HG02840 (cell line): Measurements from ENCODE around the gene KRT7.

Source experiments
- ATAC-seq: cut with Tn5 transposase; IDR thresholded peaks from one replicate; pipeline ENCODE4 v1.9.1; 2021; ENCODE audit warnings: mild to moderate bottlenecking, moderate library complexity, moderate number of reproducible peaks; ENCODE audit not compliant: unreplicated experiment, low FRiP score

KRT7 gene

DNA sequence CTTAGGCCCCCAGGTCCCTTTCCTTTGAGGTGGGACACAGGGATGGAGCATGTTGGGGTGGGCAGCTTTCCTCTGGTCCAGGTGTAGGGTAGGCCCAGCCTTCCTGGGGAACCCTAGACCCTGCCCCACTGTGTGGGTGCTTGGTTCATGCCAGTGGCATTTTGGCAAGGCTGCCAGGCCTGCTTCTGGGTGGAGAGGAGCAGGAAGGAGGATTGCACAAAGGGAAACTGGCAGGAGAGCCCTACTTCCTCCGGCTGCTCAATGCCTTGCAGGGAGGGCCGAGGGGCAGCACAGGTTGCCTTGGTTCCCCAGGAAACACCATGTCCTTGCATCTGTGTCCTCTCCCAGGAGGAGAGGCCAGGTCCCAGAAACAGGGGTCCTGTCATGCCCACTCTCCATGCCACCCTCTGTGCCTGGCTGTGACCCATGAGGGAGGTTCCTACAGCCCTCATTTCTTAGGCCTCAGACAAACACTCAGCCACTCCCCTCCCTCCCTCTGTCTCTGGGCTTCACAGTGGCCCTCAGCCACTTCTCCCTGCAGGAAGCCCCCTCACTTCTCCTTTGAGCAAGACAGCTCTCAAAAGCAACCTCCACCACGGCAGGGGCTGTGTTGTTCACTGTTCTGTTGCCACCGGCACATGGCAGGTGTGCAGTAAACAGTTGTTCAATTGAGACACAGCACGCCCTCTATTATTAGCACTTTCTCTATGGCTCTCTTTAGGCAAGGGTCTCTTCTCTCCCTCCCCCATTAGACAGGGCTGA lies 34.4 kb upstream of the KRT7 start:
- no peak for ATAC-seq

DNA sequence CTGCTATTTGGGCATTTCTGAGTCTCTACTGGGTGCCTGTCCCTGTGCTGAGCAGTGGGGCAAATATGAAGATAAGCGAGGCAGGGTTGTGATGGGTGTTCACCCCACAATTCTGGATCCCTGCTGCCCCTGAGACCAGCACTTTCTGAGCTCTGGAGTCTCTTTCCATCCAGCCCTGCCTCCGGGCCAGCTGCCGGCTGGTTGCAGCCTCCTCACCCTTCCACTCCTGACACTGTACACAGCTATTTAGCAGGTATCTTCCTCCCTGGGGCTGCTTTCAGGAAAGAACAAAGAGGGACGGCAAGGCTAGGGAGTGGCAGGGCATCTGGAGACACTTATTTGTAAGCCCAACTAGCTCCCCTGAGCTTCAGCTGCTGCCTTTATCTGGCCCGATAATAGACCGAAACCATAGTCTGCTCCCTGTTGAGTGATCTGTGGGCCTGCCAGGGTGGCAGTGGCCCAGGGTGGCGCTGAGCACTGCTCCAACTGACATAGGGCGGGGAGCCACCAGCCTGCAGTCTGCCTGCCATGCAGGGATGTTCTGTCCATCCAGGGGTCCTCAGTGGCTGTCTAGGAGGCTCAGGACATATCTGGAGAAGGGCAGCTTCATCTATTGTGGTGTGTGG lies 33.6 kb upstream of the KRT7 start:
- ATAC-seq, result no peak

DNA sequence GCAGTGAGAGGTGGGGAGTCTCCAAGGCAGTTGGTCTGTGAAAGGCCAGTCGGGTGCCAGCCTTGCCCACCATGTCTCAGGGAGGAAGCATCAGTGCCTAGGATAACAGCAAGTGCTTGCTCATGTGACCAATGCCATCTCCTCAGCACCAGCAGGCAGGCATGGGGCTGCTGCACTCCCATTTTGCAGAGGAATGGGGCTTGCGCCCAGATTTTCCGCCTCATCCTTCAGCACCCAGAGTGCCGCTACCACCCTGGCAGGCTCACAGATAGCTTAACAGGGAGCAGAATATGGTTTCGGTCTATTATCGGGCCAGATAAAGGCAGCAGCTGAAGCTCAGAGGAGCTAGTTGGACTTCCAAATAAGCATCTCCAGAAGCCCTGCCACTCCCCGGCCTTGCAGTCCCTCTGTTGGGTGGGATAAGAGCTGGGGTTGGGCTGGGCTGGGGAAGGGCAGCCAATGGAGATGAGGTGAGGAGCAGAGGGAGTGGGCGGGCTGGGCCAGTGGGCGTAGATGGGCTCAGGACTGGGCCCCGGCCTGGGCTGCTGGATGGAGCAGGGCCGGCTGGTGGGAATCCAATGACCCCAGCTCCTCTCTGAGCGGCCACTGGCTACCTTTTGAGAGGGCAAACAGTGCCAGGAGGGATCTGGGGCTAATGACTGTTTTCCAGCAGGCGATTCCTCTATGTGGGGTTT lies 32.8 kb upstream of the KRT7 start:
- no peak for ATAC-seq

DNA sequence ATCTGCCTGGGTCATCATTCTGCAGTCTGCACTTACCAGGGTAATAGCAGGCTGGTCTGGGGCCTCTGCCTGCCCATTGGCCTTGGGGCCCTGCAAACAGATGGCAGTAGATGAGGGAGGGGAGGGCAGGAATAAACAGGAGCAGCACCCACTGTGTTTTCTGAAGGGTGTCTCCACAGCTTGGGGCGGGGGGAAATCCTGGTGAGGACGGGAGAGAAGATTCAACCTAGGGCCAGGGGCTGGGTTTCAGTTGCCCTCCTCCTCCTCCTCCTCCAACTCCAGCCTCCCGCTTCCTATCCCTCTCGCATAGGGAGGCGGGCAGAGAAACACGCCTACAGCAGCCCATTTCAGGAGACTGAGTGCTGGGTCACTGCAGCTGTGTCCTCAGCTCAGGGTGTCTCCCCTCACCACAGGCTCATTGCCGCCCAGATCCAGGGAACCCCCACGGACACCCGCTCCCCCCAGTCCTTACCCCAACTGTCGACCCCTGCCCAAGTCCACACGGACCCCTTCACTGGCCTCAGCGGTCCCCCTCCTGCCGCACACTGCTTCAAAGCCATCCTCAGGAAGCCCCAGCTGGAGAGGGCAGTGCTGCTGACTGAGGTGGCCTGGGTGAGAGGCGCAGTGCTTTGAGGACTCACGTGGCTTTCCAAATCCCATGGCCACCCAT lies 32.1 kb upstream of the KRT7 start:
- ATAC-seq, result no peak

- no peak for ATAC-seq
Measured at GRCh38 chr12:52201451-52201839, 31.6 kb upstream of the KRT7 start.

DNA sequence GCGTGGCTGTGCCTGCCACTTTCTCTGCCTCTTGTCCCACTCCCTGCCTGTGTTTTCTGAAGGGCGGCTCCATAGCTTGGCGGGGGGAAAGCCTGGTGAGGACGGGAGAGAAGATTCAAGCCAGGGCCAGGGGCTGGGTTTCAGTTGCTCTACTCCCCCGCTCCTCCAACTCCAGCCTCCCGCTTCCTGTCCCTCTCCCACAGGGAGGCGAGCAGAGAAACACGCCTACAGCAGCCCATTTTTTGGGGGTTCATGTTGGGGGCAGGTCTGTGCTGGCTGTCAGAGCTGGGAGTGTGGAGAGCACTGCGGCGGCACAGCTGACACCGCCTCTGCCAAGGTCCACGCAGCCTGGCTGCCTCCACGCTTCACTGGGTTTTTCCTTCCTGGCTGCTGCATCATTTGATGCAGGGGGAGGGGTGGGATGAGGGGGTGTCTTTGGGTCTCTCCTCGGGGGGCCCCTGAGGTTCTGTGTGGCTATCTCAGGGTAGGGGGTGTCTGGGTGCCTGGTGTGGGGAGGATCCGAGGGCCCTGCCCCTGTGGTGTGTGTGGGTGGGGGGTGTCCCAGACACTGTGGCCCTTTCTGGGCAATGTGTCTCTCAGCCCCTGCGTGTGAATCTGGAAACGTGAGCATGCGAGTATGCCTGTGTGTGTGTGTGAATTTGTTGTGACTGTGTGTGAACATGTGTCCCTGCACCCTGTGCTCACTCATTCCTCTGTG lies 30.5 kb upstream of the KRT7 start:
- no peak for ATAC-seq

DNA sequence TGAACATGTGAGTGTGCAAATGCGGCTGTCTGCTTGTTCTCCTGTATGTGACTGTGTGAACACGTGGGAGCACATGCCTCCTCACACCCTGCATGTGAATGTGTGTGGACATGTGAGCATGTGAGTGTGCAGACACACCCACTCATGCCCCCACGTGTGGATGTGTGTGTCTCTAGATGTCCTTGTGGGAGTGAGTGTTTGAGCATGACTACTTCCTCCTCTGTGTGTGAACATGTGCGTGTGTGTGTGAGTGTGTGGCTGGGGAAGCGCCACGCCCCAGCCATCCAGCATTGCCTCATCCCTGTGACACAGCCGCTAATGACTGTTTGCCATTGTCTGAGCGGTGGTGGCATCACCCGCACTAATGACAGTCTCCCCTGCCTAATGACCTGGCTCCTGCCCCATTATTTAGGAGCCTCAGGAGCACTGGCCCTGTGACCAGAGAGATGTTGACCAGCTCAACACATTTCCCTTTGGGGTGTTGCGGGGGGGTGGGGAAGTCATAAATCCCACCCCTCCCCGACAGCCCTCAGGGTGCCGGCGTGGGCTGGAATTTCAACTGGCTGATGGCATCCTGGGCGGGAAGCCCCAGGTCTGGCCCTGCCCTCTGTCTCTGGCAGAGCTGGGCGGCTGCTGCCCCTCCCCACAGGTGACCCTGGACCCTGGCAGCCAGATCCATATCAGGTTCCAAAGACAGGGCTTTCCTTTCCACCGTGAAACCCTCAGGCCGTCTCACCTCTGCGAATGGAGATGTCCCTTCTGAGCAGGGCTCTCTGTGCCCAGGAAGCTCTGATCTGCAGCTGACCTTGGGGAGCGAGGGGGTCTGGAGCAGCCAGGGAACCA lies 29.7 kb upstream of the KRT7 start:
- ATAC-seq, result no peak

- ATAC-seq, result no peak
Measured at GRCh38 chr12:52204095-52204930, 28.7 kb upstream of the KRT7 start.

GRCh38 chr12:52204931-52205505 lies 28.0 kb upstream of the KRT7 start:
- ATAC-seq, result no peak

GRCh38 chr12:52205612-52206303 lies 27.3 kb upstream of the KRT7 start:
- no peak for ATAC-seq

- no peak for ATAC-seq
Measured at GRCh38 chr12:52206304-52207040, 26.6 kb upstream of the KRT7 start.

DNA sequence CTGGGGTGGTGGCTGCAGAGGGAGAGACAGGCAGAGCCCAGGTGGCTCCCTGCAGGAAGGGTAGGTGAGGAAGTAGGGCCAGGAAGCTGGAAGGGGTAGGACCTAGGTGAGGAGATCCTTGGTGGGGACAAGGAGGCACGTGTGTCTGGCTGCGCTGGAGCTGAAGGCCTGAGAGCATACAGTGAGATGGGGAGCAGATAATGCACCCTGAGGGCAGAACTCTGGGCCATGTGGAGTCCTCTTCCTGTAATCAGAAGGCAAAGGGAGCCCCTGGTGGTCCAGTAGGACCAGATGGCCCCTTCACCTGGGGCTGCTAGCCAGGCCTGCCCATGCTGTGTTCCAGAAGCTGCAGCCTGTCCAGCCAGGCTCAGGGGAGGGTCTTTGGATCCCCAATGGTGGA lies 25.9 kb upstream of the KRT7 start:
- no peak for ATAC-seq

DNA sequence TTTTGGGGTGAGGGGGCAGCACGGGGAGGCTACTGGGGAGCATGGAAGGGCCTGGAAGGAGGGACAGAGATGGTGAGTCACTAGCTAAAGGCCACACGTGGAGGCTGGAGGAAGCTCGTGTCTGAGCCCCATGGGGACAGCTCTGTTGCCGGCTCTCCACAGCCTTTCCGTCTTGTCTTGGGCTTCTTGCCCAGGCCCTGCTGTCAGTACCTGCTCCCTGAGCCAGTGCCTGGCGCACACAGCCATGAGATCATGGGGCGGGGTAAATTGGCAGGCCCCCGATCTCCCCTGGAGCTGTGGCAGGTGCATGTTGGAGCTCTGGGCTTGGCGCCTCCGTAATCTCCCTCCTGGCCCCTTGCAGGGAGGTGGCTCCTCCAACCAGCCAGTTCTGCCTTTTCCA lies 25.1 kb upstream of the KRT7 start:
- no peak for ATAC-seq

DNA sequence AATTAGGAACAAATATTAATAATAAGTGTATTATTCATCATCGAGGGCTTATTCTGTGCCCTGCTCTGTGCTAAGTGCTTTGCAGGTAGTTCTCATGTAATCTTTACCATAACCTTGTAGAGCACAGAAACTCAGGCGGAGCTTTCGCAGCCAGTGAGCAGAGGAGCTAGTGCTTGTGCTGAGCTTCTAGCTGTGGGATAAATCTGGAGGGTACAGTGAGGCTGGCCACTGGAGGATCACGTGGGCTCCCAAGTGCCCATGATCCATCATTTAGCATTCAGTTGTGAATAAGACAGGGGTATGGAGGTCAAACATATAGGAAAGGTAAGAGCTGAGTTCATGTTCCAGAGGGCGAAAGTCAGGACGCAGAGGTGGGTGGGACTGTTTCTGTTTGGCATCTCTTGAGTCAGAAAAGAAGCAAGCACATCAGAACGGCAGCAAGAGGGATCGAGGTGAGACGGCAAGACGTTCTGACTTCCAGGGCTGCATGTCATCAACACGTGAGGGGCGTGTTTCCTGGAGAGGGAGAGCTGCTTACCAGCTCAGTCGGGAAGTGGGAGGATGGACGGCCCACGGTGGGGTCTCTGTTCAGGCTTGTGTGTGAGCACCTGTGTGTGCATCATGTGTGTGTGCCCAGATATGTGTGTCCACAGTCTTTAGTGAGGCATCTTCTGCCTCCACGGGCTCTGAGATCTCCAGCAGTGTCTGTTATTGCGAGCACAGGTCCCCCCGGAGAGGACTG lies 24.4 kb upstream of the KRT7 start:
- no peak for ATAC-seq

GRCh38 chr12:52209321-52209720 lies 23.7 kb upstream of the KRT7 start:
- ATAC-seq, result no peak

GRCh38 chr12:52210186-52210924 lies 22.7 kb upstream of the KRT7 start:
- ATAC-seq, result no peak
